ENCODE results near the gene BYSL. TPM values are rescaled to one million over a fixed set of nuclear protein-coding genes. Genes with fewer than 3 reads are reported as not detected.

The BYSL gene
- total and polyA plus RNA-seq, 9 of the 15 experiments (the other 6 are each of a cell fraction or from before 2014, with no cell fraction given): 22.2 to 92.3 (median 53.4) TPM

GRCh38 chr6:41895300-41896233 lies 25.7 kb upstream of the BYSL start, which contains the start of gene USP49 (continued):
- no peak for TF ChIP-seq FOXO4 (CRISPR knock-in tag; IDR thresholded peaks at IDR 0.05)
- TF ChIP-seq PREB (CRISPR knock-in tag; IDR thresholded peaks at IDR 0.05): no peak
- TF ChIP-seq CBX1 (IDR thresholded peaks at IDR 0.05; ENCODE audit: low read depth): 0 out of 2 replicates have a peak, but pooled peaks have one; percentile 56
- TF ChIP-seq NONO (IDR thresholded peaks at IDR 0.05; ENCODE audit: low read depth in 2 of 2, low read length in 1 of 2): no peak
- TF ChIP-seq BDP1 (IDR thresholded peaks at IDR 0.05; ENCODE audit: insufficient read depth, insufficient read length): no peak
- TF ChIP-seq PHF8 (IDR thresholded peaks at IDR 0.05; ENCODE audit: borderline replicate concordance, low read length): peak; percentile 67; the same call in 1 of the 2 replicates
- TF ChIP-seq ARNT (IDR thresholded peaks at IDR 0.05): peak in 1 of 2 experiments; percentile 67; a peak in 1 of 4 replicates
- TF ChIP-seq ILF3 (IDR thresholded peaks at IDR 0.05; ENCODE audit: borderline replicate concordance): no peak
- peak; percentile 83; the same call in 1 of the 2 replicates for TF ChIP-seq NBN (IDR thresholded peaks at IDR 0.05; ENCODE audit: low read depth)
- peak in 1 of 2 experiments; percentile 70 for TF ChIP-seq E2F6 (IDR thresholded peaks at IDR 0.05; ENCODE audit: borderline replicate concordance in 1 of 2, extremely low read depth in 1 of 2, insufficient read depth in 1 of 2, insufficient read length in 1 of 2, low read depth in 1 of 2, low read length in 1 of 2, poor library complexity in 1 of 2, severe bottlenecking in 1 of 2)
- no peak for TF ChIP-seq KLF1 (tag; IDR thresholded peaks at IDR 0.05)
- TF ChIP-seq DACH1 (IDR thresholded peaks at IDR 0.05; ENCODE audit: partially characterized antibody): peak; percentile 93
- TF ChIP-seq CHCHD3 (CRISPR knock-in tag; IDR thresholded peaks at IDR 0.05): no peak
- peak; percentile 90 for TF ChIP-seq POLR2G (IDR thresholded peaks at IDR 0.05; ENCODE audit: low read depth, low read length)
- TF ChIP-seq SMARCA4 (IDR thresholded peaks at IDR 0.05): no peak; the same call in 1 of the 2 replicates
- no peak for TF ChIP-seq NCOA2 (IDR thresholded peaks at IDR 0.05; ENCODE audit: partially characterized antibody in 2 of 2)
- peak in 1 of 2 experiments; percentile 41 for TF ChIP-seq AFF1 (IDR thresholded peaks at IDR 0.05; ENCODE audit: low read depth in 1 of 2, partially characterized antibody in 2 of 2)
